ENCODE measurements around the gene CDC42EP3. TPM values are rescaled to one million over a fixed set of nuclear protein-coding genes. Genes with fewer than 3 reads are reported as not detected.

The CDC42EP3 gene
- total RNA-seq, 1 donor, result 136 TPM

GRCh38 chr2:37654932-37655841, 16.3 kb downstream of the CDC42EP3 start:
- no peak for TF ChIP-seq CTCF (IDR thresholded peaks at IDR 0.05; ENCODE audit: extremely low read depth, low read depth, low read length)
- Histone ChIP-seq H3K36me3 (ENCODE audit: insufficient read depth, low read length) (peaks cover 55% of the 10 kb centered on the region), H2AFZ (ENCODE audit: low read length) (no peak overlapping the region), H3K27ac (ENCODE audit: low read depth, low read length) (peak overlapping the region; percentile 86), H4K20me1 (ENCODE audit: insufficient read depth, low read length) (peaks cover 61% of the 10 kb centered on the region), H3K4me1 (ENCODE audit: insufficient read depth, low read length) (peaks cover 88% of the 10 kb centered on the region), H3K27me3 (ENCODE audit: insufficient read depth, low read length) (no peaks in the 10 kb centered on the region), H3K4me2 (ENCODE audit: insufficient read depth, low read length) (peak overlapping the region; percentile 47), H3K9me3 (ENCODE audit: low read depth, low read length) (no peaks in the 10 kb centered on the region), H3K4me3 (ENCODE audit: insufficient read depth, low read length) (peak overlapping the region; percentile 1), H3K79me2 (ENCODE audit: insufficient read depth, low read length) (peaks cover 97% of the 10 kb centered on the region)
- no peak for DNase-seq (ENCODE audit: insufficient read length, low spot score, missing footprints)

- Histone ChIP-seq H3K4me2 (ENCODE audit: insufficient read depth, low read length) (peak overlapping the region; percentile 47), H2AFZ (ENCODE audit: low read length) (no peak overlapping the region), H3K27me3 (ENCODE audit: insufficient read depth, low read length) (no peaks in the 10 kb centered on the region), H3K27ac (ENCODE audit: low read depth, low read length) (peak overlapping the region; percentile 86), H3K36me3 (ENCODE audit: insufficient read depth, low read length) (peaks cover 54% of the 10 kb centered on the region), H3K79me2 (ENCODE audit: insufficient read depth, low read length) (peaks cover 97% of the 10 kb centered on the region), H3K4me1 (ENCODE audit: insufficient read depth, low read length) (peaks cover 82% of the 10 kb centered on the region), H4K20me1 (ENCODE audit: insufficient read depth, low read length) (peaks cover 63% of the 10 kb centered on the region), H3K4me3 (ENCODE audit: insufficient read depth, low read length) (no peak overlapping the region), H3K9me3 (ENCODE audit: low read depth, low read length) (no peaks in the 10 kb centered on the region)
- no peak for TF ChIP-seq CTCF (IDR thresholded peaks at IDR 0.05; ENCODE audit: extremely low read depth, low read depth, low read length)
- DNase-seq (ENCODE audit: insufficient read length, low spot score, missing footprints), result no peak
Observed at GRCh38 chr2:37654419-37654818, 17.0 kb downstream of the CDC42EP3 start.

- Histone ChIP-seq H3K36me3 (ENCODE audit: insufficient read depth, low read length) (peaks cover 56% of the 10 kb centered on the region), H3K79me2 (ENCODE audit: insufficient read depth, low read length) (peaks cover 97% of the 10 kb centered on the region), H4K20me1 (ENCODE audit: insufficient read depth, low read length) (peaks cover 60% of the 10 kb centered on the region), H3K4me3 (ENCODE audit: insufficient read depth, low read length) (no peak overlapping the region), H3K4me2 (ENCODE audit: insufficient read depth, low read length) (peak overlapping the region; percentile 47), H3K4me1 (ENCODE audit: insufficient read depth, low read length) (peaks cover 79% of the 10 kb centered on the region), H2AFZ (ENCODE audit: low read length) (no peak overlapping the region), H3K27me3 (ENCODE audit: insufficient read depth, low read length) (no peaks in the 10 kb centered on the region), H3K27ac (ENCODE audit: low read depth, low read length) (peak overlapping the region; percentile 86), H3K9me3 (ENCODE audit: low read depth, low read length) (no peaks in the 10 kb centered on the region)
- no peak for DNase-seq (ENCODE audit: insufficient read length, low spot score, missing footprints)
- no peak for TF ChIP-seq CTCF (IDR thresholded peaks at IDR 0.05; ENCODE audit: extremely low read depth, low read depth, low read length)
Observed at GRCh38 chr2:37653805-37654378, 17.6 kb downstream of the CDC42EP3 start.

- H3K27ac ChIP-seq (ENCODE audit: low read depth, low read length), result peak overlapping the region; percentile 86
- H4K20me1 ChIP-seq (ENCODE audit: insufficient read depth, low read length), result peaks cover 58% of the 10 kb centered on the region
- H3K36me3 ChIP-seq (ENCODE audit: insufficient read depth, low read length), result peaks cover 64% of the 10 kb centered on the region
- peaks cover 78% of the 10 kb centered on the region for H3K4me1 ChIP-seq (ENCODE audit: insufficient read depth, low read length)
- no peak overlapping the region for H2AFZ ChIP-seq (ENCODE audit: low read length)
- H3K9me3 ChIP-seq (ENCODE audit: low read depth, low read length), result no peaks in the 10 kb centered on the region
- peaks cover 97% of the 10 kb centered on the region for H3K79me2 ChIP-seq (ENCODE audit: insufficient read depth, low read length)
- H3K4me3 ChIP-seq (ENCODE audit: insufficient read depth, low read length), result no peak overlapping the region
- H3K27me3 ChIP-seq (ENCODE audit: insufficient read depth, low read length), result no peaks in the 10 kb centered on the region
- DNase-seq (ENCODE audit: insufficient read length, low spot score, missing footprints), result no peak
- no peak overlapping the region for H3K4me2 ChIP-seq (ENCODE audit: insufficient read depth, low read length)
- no peak for TF ChIP-seq CTCF (IDR thresholded peaks at IDR 0.05; ENCODE audit: extremely low read depth, low read depth, low read length)
Observed at GRCh38 chr2:37653093-37653492, 18.3 kb downstream of the CDC42EP3 start.

All from osteoblast (primary cell).